GM20431 (cell line): ENCODE results near the gene RBPJL.

Experiments
- in situ Hi-C: fragments of 300-500 bp; cut with MseI, MboI; formaldehyde crosslinking; loops from one replicate; pipeline ENCODE4 v1.15.0; 2020; ENCODE audit warnings: low sequenced_read_pairs; ENCODE audit not compliant: unreplicated experiment

Gene RBPJL, protein sequence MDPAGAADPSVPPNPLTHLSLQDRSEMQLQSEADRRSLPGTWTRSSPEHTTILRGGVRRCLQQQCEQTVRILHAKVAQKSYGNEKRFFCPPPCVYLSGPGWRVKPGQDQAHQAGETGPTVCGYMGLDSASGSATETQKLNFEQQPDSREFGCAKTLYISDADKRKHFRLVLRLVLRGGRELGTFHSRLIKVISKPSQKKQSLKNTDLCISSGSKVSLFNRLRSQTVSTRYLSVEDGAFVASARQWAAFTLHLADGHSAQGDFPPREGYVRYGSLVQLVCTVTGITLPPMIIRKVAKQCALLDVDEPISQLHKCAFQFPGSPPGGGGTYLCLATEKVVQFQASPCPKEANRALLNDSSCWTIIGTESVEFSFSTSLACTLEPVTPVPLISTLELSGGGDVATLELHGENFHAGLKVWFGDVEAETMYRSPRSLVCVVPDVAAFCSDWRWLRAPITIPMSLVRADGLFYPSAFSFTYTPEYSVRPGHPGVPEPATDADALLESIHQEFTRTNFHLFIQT

DNA sequence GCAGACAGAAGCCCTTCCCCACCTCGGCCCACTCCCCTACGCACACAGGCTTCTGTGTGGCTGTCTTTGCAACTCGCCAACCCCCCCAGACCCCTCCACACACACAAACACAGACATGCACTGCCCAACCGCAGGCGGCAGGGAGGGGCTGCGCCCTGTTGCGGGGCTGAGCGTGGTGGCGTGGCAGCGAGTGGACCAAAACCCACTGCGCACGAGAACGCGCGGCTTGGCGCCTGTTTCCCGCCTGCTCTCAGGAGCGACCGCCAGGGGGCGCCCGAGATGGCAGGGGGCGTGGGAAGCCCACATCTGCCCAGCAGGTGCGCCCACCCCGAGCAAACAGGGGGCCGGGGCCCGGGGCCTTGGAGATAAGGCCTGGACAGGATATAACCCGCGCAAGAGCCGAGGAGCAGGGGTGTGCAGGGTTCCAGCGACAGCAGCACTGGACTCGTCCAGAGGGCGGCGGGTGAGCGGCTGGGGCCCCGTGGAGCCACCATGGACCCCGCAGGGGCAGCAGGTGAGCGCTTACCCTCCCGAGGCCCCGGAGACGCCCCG lies at the start of gene RBPJL:
TSS of gene RBPJL (plus strand) at position 410 of the 552 bp plus-strand sequence. CDS start at position 493, 83 bp downstream.
- in situ Hi-C loops: loop anchor here (25.0 kb wide), 1 partner anchor 456 kb away; no protein-coding TSS in a partner anchor

DNA sequence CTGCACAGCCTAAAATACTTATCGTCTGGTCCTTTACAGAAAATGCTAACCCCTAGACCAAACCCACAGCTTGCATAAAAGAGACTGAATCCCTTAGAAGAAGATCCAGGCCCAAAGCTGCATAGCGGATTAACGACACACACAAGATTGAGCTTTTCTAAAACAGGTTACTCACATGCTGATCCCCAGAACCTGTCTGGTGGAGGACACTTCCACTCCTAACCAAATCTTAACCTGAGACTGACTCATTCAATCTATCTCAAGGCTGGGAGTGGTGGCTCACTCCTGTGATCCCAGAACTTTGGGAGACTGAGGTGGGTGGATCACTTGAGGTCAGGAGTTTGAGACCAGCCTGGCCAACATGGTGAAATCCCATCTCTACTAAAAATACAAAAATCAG lies 49.5 kb upstream of the RBPJL start:
- in situ Hi-C loops: no loop called here

DNA sequence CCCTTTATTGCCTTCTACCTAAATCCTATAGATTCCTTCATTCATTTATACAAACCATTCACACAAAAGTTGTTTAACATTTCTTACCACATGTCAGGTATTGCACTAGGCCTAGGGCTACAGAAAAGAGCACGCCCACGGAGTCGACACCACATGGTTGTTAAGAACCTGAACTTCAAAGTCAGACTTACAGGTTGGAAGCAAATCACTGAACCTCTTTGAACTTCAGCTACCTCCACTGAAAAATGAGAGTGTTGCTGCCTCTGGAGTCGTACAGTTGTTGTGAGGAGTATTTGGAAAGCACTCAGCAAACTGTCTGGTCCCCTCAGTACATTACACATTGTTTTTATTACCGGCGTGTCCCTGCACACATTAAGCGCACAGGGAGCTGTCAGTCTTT lies 48.9 kb upstream of the RBPJL start:
- in situ Hi-C loops: no loop called here

DNA sequence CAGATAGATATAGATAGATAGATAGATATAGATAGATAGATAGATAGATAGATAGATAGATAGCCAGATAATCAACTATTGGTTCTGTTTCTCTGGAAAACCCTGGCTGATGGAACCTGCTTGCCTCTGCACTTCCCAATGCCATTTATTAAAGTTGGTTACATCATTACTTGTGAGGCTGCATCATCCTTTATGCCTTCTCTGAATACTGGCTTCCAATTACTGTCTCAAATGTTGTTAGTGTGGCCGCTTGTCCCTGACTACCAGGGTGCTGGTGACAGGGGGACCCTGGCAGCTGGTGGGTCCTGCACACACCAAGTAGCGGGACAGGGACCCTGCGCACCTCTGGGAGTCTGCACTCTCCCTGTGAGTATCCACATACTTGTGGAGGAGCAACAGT lies 48.4 kb upstream of the RBPJL start:
- in situ Hi-C loops: no loop called here

DNA sequence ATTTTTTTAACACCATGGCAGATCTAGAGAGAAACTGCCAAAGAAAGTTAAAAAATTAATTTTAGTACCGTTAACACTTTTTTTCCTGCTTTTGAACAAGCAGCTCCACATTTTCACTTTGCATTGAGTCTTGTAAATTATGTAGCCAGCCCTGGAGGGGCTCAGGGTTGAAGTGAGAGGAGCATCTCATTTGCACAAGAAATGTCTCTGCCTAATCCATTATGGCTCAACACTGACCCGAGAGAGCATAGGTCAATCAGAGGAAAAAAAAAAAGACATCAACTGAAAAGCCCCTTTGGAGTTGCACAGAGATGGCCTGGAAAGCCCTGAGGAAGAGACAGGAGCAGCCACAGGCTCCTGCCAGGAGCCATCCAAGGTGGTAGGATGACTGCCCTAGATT lies 48.0 kb upstream of the RBPJL start:
- in situ Hi-C loops: no loop called here

DNA sequence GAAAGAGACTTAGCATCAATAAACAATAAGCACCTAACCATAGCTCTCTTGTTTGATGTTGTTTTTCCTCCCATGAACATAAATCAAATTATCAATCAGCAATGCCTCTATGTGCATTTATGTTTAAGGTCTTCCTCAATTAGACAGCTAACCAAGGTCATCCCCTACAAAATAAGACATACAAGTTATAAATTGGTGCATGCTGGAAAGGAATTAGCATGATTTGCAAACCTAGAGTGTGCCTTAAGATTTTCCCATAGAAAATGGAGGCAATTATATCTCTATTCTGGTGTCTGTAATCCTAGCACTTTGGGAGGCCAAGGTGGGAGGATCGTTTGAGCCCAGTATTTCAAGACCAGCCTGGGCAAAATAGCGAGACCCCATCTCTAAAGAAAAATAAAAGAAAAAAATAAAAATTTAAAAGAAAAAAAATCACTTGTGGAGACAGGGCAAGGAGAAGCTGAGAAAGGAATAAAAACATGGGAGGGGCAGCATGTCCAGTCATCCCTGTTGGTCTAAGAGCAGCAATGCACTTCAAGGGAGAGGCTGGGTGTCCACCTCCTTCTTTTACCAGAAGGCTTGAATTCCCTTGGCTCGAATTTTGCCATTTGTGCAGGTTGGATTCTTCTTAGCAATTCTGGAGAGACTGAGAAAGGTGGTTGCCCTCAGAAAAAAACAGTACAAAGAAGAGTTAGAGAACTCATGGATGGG lies 42.9 kb upstream of the RBPJL start:
- in situ Hi-C loops: no loop called here

DNA sequence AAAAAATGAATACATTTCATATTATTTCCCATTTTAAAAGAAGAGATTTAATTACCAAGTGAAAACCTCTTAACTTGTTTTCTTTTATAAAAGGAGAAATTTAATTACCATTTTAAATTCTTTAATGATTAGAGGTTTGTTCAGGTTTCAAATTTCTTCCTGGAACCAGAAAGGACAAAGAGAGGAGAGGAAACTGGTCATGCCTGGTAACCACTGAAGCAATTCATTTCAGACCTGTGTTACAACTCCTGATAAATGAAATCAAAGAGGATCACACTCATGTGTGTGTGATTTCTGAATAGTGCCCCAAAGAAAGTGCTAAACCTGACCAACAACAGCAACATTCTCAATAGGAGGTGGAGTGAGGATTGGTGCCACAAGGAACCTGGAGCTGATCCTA lies 39.7 kb upstream of the RBPJL start:
- in situ Hi-C loops: no loop called here

DNA sequence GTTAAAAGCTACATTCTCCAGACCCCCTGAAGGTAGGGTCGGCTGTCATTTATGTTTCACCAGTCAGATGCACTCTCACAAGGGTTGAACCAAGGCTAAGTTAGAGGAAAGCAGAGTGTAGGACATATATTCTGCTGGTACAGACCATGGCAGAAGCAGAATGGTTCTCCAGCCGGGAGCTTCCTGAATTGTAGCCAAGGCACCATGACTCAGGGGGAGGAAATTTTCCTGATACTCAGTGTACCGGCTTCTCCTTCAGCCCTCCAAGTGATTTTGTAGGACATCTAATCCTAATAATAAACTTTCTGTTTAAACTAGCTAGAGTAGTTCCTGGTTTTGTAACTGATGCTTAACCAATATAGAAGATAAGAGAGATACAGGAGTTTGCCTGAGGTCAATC lies 38.1 kb upstream of the RBPJL start:
- in situ Hi-C loops: no loop called here

DNA sequence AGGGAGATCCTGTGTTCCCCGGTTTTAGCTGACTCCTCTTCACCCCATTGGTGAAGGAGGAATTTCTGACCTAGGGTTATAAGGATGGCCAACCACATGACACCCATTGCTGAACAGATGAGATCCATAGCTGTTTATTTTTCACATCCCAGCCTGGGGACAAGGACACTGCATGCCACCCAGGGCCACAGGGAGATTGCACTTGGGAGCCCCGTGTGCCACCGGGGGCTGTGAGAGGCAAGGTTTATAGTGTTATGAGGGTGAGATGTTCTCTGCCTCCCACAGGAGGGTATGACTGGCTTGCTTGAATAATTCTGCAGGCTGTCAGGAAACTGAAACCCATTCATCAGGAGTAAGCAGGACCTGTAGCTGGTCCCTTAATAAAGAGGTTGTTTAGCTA lies 37.6 kb upstream of the RBPJL start:
- in situ Hi-C loops: no loop called here

DNA sequence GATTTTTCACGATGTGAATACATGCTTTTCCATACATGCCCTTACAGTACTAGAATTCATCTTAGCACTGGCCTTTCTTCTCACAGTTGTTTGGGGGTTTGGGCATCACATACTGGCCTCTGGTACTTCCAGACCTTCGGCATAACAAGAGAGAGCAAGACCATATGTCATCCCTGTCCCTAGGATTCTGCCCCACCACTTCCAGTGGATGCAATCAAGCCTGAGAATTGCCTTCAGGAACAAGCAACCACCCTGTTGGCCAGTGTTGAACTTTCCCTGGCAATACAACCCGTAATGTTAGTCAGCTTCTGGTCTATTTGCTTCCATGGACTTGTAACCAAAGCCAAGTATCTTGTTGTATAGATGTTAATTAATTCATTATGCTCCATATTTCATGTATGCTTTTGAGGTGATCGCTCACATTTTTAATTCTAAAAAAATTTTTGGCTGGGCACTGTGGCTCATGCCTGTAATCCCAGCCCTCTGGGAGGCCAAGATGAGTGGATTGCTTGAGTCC lies 36.8 kb upstream of the RBPJL start:
- in situ Hi-C loops: no loop called here

DNA sequence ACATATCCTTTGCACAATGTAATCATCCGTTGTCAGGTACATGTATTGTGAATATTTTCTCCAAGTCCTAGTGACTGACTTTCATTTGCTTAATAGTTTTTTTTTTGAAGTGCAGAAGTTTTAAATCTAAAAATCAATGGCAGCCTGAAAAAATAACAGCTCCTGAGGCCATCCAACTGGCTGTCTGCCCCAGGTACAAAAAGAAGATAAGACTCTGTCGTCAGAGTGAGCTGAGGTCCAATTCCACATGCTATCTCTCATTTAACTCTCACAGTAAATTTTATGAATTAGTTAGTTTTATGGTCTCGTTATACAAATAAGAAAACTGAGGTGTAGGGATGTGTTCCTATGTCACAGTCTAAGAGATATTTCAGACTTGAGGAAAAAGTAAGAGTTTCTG lies 31.3 kb upstream of the RBPJL start:
- in situ Hi-C loops: loop anchor here (25.0 kb wide), 1 partner anchor 163 kb away; the partner anchor contains the start of genes KCNS1, WFDC12 and WFDC5

DNA sequence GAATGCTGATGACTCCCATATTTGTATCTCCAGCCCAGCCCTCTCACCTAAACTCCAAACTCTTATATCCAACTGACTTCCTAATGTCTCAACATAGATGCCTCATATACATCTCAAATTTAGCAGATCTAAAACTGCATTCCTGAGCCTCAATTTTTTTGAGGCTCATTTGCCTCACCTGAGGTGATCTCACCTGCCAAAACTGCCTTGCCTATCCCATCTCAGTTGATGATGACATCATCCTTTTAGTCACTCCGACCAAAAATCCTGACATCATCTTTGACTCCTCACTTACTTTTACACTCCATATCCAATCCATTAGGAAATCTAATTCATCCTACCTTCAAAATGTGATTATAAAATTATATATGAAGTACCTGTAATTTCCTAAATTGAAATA lies 26.6 kb upstream of the RBPJL start:
- in situ Hi-C loops: loop anchor here (25.0 kb wide), 1 partner anchor 168 kb away; the partner anchor contains the start of genes KCNS1, WFDC12 and WFDC5

DNA sequence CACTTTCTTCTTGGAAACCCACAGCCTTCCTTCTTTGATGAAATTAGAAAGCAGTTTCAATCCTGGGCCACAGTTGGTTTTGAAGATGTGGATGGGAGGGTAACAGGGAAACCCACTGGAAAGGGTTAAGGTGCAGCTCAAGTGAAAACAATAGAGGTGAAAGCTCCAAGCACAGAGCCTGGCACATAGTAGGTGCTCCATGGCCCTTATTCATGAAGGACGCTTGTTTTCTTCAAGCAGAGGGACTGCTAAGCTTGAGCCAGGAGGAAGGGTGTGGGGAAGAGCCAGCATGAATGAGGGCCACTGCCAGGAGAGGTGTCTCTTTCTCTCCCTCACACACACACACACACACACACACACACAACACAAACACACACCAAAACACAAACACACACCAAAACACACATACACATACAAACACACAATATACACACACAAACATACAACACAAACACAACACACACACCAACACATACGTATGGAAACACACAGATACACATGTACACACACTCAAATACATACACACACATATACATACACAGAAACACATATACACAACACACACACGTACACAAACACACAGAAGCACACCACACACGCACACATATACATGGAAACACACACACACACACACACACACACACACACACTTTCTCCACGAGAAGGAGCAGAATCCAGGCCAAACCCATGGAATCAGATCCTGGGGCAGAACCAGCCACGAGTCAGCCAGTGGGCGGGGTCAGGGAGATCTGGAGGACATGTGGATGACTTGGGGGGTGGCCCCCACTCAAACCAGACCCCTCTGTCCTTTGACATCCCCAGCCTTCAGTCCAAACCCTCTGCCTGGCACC lies 23.7 kb upstream of the RBPJL start:
- in situ Hi-C loops: loop anchor here (25.0 kb wide), 1 partner anchor 171 kb away; the partner anchor contains the start of genes KCNS1, WFDC12 and WFDC5

DNA sequence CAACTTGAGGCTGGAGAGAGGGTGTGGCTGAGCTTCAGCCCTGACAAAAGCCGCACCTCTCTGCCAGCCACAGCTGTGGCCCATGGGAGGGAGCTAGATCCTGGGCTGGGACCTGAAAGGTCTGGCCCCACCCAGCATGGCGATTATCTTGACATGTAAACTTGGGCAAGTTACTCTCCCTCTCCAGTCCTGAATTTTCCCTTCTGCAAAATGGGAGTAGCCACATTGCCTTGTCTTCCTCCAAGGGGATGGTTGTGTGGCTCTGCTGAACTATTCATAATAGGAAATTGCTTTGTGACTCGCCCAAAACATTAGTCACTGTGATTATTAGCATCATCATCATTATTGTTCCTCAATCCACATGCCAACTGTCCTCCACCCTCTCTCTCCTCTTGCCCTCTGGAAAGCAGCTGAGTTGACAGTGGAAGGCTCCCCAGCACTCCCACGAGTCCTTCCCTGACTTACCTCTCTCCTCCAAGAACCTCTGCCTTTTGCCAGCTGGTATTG lies 23.0 kb upstream of the RBPJL start:
- in situ Hi-C loops: loop anchor here (25.0 kb wide), 1 partner anchor 171 kb away; the partner anchor contains the start of genes KCNS1, WFDC12 and WFDC5

DNA sequence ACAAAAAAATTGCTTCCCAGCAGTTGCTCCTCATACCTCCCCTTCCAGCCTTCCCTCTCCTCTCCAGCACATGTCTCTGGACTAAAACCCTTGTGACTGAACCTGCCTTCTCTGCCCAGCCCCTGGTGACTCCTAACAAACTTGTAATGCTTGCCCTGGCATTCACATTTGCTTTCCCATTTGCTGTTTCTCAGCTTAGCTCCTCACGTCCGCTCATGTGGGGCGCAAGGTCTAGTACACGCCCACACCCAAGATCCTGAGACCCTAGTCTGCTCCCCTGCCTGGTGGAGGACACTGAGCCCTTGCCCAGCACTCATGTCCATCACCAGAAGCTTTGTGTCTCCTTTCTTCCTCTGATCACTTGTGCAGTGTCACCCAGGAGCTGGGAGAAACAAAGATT lies 18.3 kb upstream of the RBPJL start:
- in situ Hi-C loops: loop anchor here (25.0 kb wide), 1 partner anchor 176 kb away; the partner anchor contains the start of genes KCNS1, WFDC12 and WFDC5

DNA sequence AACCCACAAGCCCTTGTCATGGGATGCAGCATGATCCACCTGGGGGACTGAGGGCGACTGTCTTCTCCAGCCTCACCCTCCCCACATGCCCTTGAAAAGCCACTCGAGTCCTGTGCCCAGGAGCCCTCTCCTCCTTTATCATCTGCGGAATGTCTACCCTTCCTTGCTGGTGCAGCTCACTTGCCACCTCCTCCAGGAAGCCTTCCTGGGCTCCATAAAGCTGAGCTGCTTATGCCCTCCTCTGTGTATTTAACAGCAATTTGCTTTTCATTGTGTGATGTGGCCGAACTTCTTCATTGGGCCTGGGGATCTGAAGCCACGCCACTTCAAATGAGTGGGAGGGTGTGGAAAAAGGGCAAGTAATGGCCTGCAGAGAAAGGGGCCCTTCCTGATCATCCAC lies 17.8 kb upstream of the RBPJL start:
- in situ Hi-C loops: loop anchor here (25.0 kb wide), 1 partner anchor 177 kb away; the partner anchor contains the start of genes KCNS1, WFDC12 and WFDC5

DNA sequence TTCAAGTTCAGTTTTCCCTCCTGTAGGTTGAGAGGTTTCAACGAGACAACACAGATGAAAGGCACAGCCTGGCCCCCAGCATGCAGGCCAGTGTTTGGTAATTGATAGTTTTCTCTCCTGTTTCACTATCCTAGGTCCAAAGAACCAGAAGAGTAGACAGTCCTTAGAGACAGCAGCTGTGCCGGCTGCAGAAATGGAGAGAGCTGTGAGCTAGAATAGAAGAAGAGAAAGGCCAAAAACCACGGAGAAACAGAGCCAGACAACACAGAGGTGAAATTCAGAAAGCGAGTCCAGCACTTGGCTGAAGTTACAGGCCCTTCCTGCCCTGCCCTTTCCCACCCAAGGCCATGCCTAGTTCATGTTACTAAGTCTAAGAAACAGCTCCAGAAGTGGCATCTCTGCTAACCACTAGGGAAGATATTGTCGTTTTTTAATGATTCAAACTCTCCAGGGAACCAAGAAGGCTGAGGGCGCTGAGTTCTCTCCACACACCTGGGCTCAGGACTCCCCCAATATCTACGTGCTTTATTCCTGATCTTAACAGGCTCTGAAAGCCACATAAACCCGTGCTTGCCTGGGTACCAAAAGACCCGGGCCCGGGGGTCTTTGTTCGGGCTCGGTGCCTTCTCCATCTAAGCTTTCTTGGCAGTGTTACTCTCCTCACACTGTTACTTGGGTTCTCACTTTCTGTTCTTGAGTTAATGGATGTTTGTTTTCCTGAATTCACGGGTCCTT lies 16.5 kb upstream of the RBPJL start:
- in situ Hi-C loops: loop anchor here (25.0 kb wide), 1 partner anchor 178 kb away; the partner anchor contains the start of genes KCNS1, WFDC12 and WFDC5

DNA sequence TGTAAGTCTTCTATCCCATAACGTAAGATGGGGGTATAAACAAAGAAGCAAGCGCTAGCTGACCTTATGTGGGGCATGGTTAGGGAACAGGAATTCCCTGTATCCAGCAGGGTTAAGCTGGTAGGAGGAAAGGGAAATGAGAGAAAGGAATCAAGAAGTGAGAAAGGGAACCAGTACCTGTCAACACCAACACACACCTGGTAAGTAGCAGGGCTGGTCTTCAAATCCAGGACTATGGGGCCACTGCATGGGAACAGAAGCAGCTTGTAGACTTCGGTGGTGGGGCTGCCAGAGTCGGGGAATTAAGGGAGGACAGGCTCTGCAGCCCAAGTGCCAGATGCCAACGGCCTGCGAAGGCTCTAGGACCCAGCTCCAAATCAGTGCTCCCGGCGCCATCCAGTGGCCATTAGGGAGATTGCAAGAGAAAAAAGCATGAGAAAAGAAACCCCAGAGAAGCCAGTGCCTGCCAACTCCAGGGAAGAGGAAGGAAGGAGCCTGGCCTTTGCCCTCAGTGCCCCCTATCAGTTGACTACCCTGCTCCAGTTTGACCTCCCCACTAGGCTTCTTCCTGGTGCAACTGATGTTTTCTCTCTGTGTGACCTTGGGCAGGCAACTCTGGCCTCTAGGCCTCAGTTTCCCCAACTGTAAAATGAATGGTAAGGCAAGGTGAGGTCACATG lies 15.8 kb upstream of the RBPJL start:
- in situ Hi-C loops: loop anchor here (25.0 kb wide), 1 partner anchor 179 kb away; the partner anchor contains the start of genes KCNS1, WFDC12 and WFDC5
